H1 (cell line): ENCODE results near the gene SPACDR. TPM values are rescaled to one million over a fixed set of nuclear protein-coding genes. Genes with fewer than 3 reads are reported as not detected.
A peak's percentile ranks its signal among the peaks of the same experiment; 100 is the strongest.

Experiments
- ATF3 ChIP-seq: IDR thresholded peaks from 2 replicates; pipeline ENCODE4 v1.6.1; 2011; ENCODE audit warnings: low read depth, mild to moderate bottlenecking, low read length; ENCODE audit not compliant: insufficient read depth
- CEBPB ChIP-seq: IDR thresholded peaks from 2 replicates; pipeline ENCODE4 v1.6.1; 2012; ENCODE audit warnings: low read depth, low read length
- CHD1 ChIP-seq: IDR thresholded peaks from 2 replicates; pipeline ENCODE4 v1.6.1; 2012; ENCODE audit warnings: low read depth, low read length, improper control_type of control experiment
- CHD2 ChIP-seq: IDR thresholded peaks from 2 replicates; pipeline ENCODE4 v1.6.1; 2012; ENCODE audit warnings: low read length, improper control_type of control experiment
- CTBP2 ChIP-seq: IDR thresholded peaks from 2 replicates; pipeline ENCODE4 v1.7.0; 2011; ENCODE audit warnings: borderline replicate concordance, mild to moderate bottlenecking, moderate library complexity, mixed read lengths, low read length; ENCODE audit not compliant: insufficient read depth, insufficient read length
- E2F6 ChIP-seq: IDR thresholded peaks from 2 replicates; pipeline ENCODE4 v1.6.1; 2012; ENCODE audit warnings: inconsistent platforms
- GABPA ChIP-seq: IDR thresholded peaks from 2 replicates; pipeline ENCODE4 v1.6.1; 2011; ENCODE audit warnings: mild to moderate bottlenecking, low read length, moderate library complexity, borderline replicate concordance; ENCODE audit not compliant: insufficient read depth
- KDM1A ChIP-seq: fragments of 200-600, 300-600 bp; sonication (generic); IDR thresholded peaks from 2 replicates; pipeline ENCODE4 v1.7.1; 2016; ENCODE audit warnings: mild to moderate bottlenecking, low read length, borderline replicate concordance
- NRF1 ChIP-seq: IDR thresholded peaks from 2 replicates; pipeline ENCODE4 v1.6.1; 2011; ENCODE audit warnings: mild to moderate bottlenecking, low read depth, low read length, improper control_type of control experiment
- SP4 ChIP-seq: IDR thresholded peaks from 2 replicates; pipeline ENCODE4 v1.6.1; 2012; ENCODE audit warnings: low read length, inconsistent platforms
- TCF12 ChIP-seq: IDR thresholded peaks from 2 replicates; pipeline ENCODE4 v1.6.1; 2011; ENCODE audit warnings: low read depth, mild to moderate bottlenecking, low read length
- YY1 ChIP-seq: IDR thresholded peaks from 2 replicates; pipeline ENCODE4 v1.6.1; 2011; ENCODE audit warnings: low read depth, mild to moderate bottlenecking, low read length
- polyA plus RNA-seq, 7 experiments: library from polyadenylated mRNA; depleted of rRNA in 3 of 7; stranded (reverse) in 5 of 7; unstranded in 2 of 7; fragments of >200 nt in 5 of 7; fragments of 200-250 nt in 2 of 7; gene quantifications; 1 replicate in 5 of 7; 2 replicates in 1 of 7; 4 replicates in 1 of 7; pipeline versions ENCODE4 v1.2.1 to v1.2.3, GENCODE V29; 2011 to 2013; ENCODE audit warnings: missing spikeins in 2 of 7, mixed read lengths in 2 of 7
- total RNA-seq: library from RNA; stranded (reverse); fragmentation: NEBNext Ultra II Directional; extraction: Animal tissue kit (Norgen Biotek cat#: 25700); gene quantifications from 2 replicates; pipeline ENCODE4 v1.2.1, GENCODE V29; 2021

SPACDR gene
- total and polyA plus RNA-seq, 2 of the 8 experiments (the other 6 are each of a cell fraction or from before 2014, with no cell fraction given): 0.26 TPM; not detected in 1

- TF ChIP-seq E2F6: no peak
- TF ChIP-seq ATF3: no peak
- TF ChIP-seq CEBPB: no peak
- TF ChIP-seq YY1: 0 out of 2 replicates have a peak, but pooled peaks have one; percentile 9
- no peak for TF ChIP-seq CTBP2
- 0 out of 2 replicates have a peak, but pooled peaks have one; percentile 43 for TF ChIP-seq TCF12
- no peak for TF ChIP-seq SP4
- TF ChIP-seq GABPA: peak; percentile 44; the same call in 1 of the 2 replicates
- peak; percentile 64; the same call in 1 of the 2 replicates for TF ChIP-seq KDM1A
- no peak for TF ChIP-seq NRF1
- no peak for TF ChIP-seq CHD2
- no peak for TF ChIP-seq CHD1
- TF ChIP-seq, all 59 proteins: peak for 7
Observed at GRCh38 chr7:100465702-100466311, 1.7 kb upstream of the SPACDR start (continued).
